Measurements from ENCODE around the gene GDF15.
A peak's percentile ranks its signal among the peaks of the same experiment; 100 is the strongest.

GDF15 gene

GRCh38 chr19:18385675-18386542, at the start of gene GDF15:
GDF15 (plus strand) TSS chr19:18386158; CDS start chr19:18386190, 32 bp downstream.
- peak; percentile 56 for TF ChIP-seq CTCF (IDR thresholded peaks at IDR 0.05; ENCODE audit: borderline replicate concordance, control extremely low read depth, extremely low read depth, insufficient read depth, missing control alignments)
- DNase-seq (ENCODE audit: low spot score): peak; percentile 76
- in situ Hi-C loops (cut with MboI; ENCODE audit: low sequenced_read_pairs, unreplicated experiment): no loop called here

DNA sequence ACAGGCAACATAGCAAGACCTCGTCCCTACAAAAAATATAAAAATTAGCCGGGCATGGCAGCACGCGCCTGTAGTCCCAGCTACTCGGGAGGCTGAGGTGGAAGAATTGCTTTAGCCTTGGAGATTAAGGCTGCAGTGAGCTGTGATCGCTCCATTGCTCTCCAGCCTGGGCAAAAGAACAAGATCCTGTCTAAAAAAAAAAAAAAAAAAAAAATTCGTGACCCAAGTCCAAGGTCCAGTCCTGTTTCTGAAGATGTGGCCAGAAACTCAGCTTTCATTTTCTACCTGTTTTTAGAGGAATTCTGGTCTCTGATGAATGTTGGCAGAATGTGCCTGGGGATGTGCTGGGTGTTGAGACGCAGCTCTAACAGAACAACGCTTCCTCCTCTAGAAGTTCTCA, 47.4 kb upstream of the GDF15 start:
- no peak for DNase-seq (ENCODE audit: low spot score)
- no peak for TF ChIP-seq CTCF (IDR thresholded peaks at IDR 0.05; ENCODE audit: borderline replicate concordance, control extremely low read depth, extremely low read depth, insufficient read depth, missing control alignments)
- in situ Hi-C loops (cut with MboI; ENCODE audit: low sequenced_read_pairs, unreplicated experiment): no loop called here

- in situ Hi-C loops (cut with MboI; ENCODE audit: low sequenced_read_pairs, unreplicated experiment): no loop called here
- DNase-seq (ENCODE audit: low spot score): peak; percentile 51
- no peak for TF ChIP-seq CTCF (IDR thresholded peaks at IDR 0.05; ENCODE audit: borderline replicate concordance, control extremely low read depth, extremely low read depth, insufficient read depth, missing control alignments)
Measured at GRCh38 chr19:18339723-18340122, 46.2 kb upstream of the GDF15 start.

- TF ChIP-seq CTCF (IDR thresholded peaks at IDR 0.05; ENCODE audit: borderline replicate concordance, control extremely low read depth, extremely low read depth, insufficient read depth, missing control alignments): no peak
- in situ Hi-C loops (cut with MboI; ENCODE audit: low sequenced_read_pairs, unreplicated experiment): no loop called here
- peak; percentile 92 for DNase-seq (ENCODE audit: low spot score)
Measured at GRCh38 chr19:18340190-18340989, 45.6 kb upstream of the GDF15 start, which contains the start of gene PGPEP1. PGPEP1 (plus strand) TSS chr19:18340598; CDS start chr19:18340682, 84 bp downstream.

- peak; percentile 88 for DNase-seq (ENCODE audit: low spot score)
- in situ Hi-C loops (cut with MboI; ENCODE audit: low sequenced_read_pairs, unreplicated experiment): no loop called here
- no peak for TF ChIP-seq CTCF (IDR thresholded peaks at IDR 0.05; ENCODE audit: borderline replicate concordance, control extremely low read depth, extremely low read depth, insufficient read depth, missing control alignments)
Measured at GRCh38 chr19:18340990-18341868, 44.7 kb upstream of the GDF15 start.

Measured in GM13976 (cell line).